IPS-18c (cell line): Measurements from ENCODE around the gene ITPA.
A peak's percentile ranks its signal among the peaks of the same experiment; 100 is the strongest.
"Not testable (repeated sequence)": the region's sequence is repeated elsewhere in the genome, so short reads cannot be mapped to it uniquely, and the experiment has no call there.

Experiments used
- H3K4me3 ChIP-seq: 2 replicates; pipeline ENCODE4 v1.7.0; 2013; ENCODE audit warnings: low read depth, mild to moderate bottlenecking, low read length, moderate library complexity; ENCODE audit not compliant: insufficient read depth
- H3K9me3 ChIP-seq: one replicate; pipeline ENCODE4 v1.6.1; 2013; ENCODE audit warnings: mild to moderate bottlenecking, low read length, moderate library complexity; ENCODE audit not compliant: control insufficient read depth, insufficient read depth

ITPA gene

DNA sequence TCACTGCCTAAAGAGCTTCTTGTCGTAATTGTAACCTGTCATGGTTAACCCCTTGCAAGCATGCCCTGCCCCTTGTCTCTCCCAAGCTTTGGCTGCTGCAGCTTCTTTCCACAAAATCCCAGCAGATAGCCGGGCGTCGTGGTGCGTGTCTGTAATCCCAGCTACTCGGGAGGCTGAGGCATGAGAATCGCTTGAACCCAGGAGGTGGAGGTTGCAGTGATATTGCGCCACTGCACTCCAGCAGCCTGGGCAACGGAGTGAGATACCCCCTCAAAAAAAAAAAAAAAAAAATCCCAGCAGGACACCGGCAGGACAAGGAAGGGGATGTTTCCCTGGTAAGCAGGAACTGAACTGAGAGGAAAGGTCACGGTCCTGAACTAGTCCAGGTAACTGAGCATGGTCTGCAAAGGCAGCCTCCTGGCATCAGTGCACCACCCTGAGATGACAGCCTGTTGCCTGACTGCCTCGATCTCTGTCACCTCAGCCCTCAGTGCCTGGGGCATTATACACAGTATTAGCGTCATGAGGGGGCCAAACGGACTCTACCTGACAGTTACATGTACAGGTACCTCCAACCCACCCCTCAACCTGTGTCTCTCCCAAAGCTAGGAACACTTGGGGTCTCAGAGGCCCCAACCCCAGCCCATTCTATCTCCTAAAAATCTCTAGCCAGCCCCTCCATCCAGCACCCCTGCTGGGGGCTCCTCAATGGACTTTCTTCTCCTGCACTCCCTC lies 37.7 kb upstream of the ITPA start:
- H3K4me3 ChIP-seq: no peak overlapping the region
- no peaks in the 10 kb centered on the region for H3K9me3 ChIP-seq

DNA sequence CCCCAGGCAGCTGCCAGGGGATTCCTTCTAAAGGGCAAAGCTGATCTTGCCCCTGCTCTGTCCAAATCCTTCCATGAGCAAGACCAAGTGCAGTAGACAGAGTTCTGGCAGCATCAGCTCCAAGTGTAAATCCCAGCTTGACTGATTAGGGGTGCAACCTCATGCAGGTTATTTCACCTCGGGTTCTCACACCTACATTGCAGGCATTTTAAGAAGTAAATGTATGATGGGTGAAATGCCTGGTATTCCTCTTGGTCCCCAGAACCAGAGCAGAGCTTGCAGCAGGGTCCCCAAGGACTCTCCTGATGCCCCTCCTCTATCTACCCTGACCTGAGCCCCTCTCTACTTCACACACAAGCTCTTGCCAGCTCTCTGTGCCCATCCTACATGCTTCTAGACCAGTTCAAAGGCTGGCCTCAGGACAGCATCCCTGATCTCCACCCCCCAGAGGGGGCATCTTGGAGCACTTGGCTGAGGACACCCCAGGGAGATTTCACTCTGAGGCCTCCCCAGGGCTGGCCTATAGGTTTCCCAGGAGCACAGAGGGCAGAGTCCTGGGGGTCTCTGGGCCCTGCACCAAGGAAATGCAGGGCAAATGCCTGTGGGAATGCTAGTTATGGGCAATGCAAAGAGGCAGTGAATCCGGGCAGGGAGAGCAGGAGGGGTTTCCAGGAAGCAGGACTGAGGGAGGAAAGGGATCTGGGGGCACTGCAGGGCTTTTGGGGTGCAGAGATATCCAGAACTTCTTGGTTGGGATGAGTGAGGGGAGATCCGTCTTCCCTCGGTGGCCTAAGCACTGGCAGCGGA lies 37.0 kb upstream of the ITPA start:
- H3K9me3 ChIP-seq: no peaks in the 10 kb centered on the region
- H3K4me3 ChIP-seq: peak overlapping the region; percentile 98

DNA sequence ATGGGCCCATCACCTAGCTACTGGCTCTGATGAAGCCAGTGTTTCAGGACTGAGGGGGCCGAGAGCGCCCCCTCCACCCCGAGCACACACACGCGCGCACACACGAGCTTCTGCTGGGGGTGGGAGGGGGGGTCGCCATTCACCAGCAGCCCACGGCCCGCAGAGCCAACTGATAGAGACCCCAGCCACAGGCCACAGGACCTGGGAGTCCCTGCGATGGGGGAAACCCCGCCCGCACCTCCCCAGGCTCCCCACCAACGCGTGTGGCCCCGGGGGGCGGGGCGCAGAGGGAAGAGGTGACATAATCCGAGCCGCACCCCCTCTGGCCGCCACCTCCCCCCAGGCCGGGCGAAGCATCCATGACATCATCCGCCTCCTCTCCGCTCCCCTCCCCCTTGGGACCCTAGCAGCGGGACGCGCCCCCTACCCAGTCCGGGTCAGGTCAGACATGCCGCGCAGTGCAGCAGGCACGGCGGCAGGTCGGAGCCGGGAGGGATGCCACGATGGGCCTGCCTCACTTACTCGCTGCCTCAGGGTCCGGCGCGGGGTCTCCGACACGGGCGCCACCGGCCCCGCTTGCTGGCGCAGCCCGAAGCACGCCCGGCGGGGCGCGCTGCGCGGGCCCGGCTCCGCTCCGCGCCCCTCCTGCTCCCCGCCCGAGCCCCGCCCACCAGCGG lies 36.2 kb upstream of the ITPA start, which contains the start of gene LZTS3:
LZTS3 (minus strand) TSS at position 617 of the 677 bp plus-strand sequence. CDS start 6,386 bp downstream, outside the sequence.
- Histone ChIP-seq H3K9me3 (no peaks in the 10 kb centered on the region), H3K4me3 (peak within 1 kb of the TSS; percentile 98)

DNA sequence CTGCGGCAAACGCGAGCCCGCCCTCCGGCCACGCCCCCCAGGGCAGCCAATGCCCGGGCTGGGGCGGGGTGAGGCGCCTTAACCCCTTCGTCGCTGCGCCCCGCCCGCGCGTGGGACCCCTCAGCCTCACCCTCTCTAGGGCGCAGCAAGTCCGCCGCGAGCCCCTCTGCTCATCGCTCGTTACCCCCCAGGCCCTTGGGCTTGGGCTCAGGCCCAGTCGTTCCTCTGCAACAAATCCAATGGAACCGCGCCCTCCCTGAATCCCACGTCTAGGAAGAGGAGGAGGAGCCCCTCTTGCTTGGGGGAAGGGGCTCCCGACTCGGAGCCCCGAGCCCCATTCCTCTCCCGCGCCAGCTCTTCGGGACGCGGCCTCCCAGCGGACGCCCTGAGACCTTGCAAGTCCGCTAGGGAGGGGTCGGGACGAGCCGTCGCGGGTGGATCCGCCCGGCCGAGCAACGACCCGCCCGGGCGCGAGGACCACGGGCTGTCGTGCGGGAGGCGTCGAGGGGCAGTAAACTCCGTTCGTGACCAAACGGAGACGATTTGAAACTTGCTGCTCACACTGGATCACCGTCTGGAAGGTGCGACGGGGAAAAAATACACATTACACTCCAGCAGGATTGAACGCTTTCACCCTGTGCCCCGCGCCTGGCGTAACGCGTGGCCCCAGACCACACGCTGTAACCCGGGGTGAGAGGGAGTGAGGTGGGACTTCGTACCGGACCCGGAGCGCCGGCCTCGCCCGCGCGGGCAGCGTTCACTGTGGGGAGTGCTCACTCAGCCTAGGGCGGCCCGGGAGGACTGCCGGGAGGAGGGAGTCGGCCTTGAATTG lies 35.5 kb upstream of the ITPA start:
- Histone ChIP-seq H3K4me3 (peak overlapping the region; percentile 98), H3K9me3 (no peaks in the 10 kb centered on the region)

DNA sequence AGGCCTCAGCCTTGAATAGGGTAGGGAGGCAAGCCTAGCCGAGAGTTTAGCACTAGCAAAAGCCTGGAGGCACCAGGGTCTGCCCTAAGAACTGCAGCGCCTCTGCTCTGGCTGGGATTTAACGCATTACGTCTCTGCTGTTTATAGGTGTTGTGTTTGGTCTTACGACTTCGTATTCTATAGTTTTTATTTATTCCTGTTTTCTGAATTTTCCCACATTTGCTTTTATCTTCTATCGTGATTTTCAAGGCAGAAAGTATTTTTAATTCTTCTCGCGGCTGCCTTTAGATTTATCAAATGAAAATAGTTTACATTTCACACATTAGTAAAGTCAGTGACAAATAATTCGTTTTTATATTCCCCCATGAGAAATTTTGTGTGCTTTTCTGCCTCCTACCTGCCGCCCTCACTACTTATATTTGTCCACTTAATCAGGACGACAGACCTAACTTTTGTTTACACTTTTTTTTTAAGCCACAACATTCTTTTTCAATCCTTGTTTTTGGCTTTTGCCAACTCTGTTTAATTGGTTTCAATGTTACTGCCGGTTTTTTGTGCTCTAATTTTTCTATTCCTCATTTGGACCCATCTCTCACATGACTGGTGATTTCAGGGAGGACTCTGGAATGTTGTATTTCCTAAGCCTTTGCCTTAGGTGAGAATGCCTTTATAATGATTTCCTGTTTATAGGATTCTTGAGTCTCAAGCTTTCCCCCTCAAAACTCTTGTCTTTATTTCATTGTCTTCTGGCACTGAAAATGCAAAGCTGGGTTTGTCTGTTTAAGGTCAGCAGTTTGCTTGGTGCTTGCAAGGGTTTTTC lies 34.6 kb upstream of the ITPA start:
- Histone ChIP-seq H3K9me3 (no peaks in the 10 kb centered on the region), H3K4me3 (peak overlapping the region; percentile 98)

DNA sequence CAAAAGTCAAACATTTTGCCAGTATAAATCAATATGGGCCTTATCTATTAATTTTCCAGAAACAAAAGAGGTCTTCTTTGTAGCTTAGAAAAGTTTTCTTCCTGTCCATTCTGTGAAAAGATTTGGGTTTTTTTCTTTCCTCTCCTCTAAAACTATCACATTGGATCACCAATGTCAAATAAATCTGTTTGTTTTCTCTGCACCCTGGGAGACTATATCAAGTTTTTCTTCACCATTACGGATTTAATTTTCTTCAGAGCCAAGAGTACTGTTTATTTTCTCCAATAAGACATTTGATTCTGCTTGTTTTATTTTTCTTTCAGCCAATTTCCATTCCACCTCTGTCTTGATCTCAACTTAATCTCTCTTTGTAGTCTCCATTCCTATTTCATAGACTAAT lies 34.0 kb upstream of the ITPA start:
- no peak overlapping the region for H3K4me3 ChIP-seq
- H3K9me3 ChIP-seq: no peaks in the 10 kb centered on the region

DNA sequence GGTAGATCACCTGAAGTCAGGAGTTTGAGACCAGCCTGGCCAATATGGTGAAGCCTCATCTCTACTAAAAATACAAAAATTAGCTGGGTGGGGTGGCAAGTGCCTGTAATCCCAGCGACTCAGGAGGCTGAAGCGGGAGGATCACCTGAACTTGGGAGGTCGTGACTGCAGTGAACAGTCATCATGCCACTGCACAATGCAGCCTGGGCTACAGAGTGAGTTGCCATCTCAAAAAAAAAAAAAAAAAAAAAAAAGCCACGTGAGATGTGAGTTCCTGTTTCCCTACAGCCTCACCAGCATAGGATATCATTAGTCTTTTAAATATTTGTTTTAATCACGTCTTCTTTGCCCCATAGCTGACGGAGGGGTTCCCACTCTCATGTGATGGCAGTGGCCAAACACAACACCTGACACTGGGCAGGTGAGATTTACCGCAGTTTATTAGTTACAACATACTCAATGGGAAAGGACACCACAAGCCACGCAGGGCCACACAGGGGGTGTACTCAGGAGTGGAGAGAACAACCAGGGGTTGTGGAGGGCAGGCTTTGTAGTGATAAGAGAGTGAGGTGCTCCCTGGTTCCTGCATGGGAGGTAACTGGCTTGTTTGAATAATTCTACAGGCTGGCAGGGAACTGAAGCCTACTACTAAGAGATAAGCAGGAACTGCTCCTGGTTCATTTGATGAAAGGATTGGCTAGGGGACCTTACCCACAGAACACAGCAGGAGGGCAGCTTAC lies 31.4 kb upstream of the ITPA start:
- Histone ChIP-seq H3K9me3 (no peaks in the 10 kb centered on the region), H3K4me3 (no peak overlapping the region)

DNA sequence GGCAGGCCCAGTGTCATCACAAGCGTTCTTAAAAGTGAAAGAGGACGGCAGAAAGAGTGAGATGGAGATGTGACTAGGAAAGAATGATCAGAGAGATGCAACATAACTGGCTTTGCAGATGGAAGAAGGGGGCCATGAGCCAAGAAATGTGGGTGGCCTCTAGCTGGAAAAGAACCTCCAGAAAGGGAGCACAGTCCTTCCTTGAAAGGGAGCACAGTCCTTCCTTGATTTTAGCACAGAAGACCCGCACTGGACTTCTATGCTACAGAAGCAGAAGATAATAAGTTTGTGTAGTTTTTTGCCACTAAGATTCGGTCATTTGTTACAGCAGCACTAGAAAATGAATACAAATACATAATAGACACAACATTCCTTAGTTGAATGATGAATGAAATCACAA lies 29.0 kb upstream of the ITPA start:
- Histone ChIP-seq H3K9me3 (no peaks in the 10 kb centered on the region), H3K4me3 (no peak overlapping the region)

DNA sequence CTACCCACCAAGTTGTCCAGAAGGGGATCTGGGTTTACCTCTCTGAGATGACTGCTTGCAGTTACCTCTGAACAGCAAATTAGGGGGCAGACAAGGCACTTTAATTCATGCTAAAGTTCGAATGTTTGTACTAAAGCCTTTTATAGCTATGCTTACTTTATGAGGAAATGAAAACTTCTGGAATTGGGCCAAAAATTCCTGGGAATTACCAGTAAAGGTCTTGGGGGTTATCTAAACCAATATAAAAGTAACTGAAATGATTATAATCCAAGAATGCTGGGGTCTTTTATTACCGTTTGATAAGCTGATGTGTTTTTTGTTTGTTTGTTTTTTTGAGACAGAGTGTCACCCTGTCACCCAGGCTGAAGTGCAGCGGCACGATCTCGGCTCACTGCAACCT lies 28.0 kb upstream of the ITPA start:
- H3K9me3 ChIP-seq: no peaks in the 10 kb centered on the region
- H3K4me3 ChIP-seq: no peak overlapping the region

DNA sequence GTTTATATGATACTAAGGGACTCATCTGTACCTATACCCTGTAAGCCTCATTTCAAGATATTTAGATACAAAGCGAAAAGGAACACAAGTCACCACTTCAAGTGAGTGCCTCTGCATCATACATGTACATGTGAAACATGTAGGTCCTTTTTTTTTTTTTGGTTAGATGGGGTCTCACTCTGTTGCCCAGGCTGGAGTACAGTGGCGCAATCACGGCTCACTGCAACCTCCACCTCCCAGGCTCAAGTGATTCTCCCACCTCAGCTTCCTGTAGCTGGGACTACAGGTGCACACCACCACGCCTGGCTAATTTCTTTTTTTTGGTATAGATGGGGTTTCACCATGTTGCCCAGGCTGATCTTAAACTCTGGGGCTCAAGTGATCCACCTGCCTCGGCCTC lies 26.9 kb upstream of the ITPA start:
- H3K4me3 ChIP-seq, H3K9me3 ChIP-seq: not testable (repeated sequence)

DNA sequence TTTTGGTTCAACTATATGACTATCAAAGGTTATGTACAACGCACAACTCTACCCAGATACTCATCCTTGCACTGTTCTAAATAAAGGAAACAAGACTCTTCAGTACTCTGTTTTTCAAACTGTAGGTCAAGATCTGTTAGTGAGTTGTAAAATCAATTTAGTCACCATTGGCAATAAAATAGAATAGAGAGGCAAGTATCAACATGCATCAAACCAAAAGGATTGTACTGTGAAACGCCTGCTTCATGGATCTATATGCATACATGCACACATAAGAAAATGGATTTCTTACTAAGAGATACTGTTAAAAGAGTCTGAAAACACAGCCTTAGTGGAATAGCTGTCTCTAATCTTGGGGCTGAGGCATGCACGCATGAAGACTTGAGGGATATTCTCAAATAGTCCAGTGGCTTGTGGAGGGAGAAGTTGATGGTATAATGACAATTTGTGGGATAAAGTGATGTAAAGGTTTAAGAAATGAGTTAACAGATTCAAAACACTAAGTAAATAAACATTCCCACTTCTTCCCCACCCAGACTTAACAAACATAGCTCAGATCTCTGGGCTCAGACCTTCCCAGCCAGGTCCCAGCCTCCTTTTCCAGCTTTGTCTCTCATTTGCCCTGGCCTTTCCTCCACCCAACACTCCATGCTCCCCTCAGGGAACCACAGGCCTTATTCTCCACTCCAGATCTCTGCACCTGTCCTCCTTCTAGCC lies 25.2 kb upstream of the ITPA start:
- Histone ChIP-seq H3K9me3 (no peaks in the 10 kb centered on the region), H3K4me3 (no peak overlapping the region)

DNA sequence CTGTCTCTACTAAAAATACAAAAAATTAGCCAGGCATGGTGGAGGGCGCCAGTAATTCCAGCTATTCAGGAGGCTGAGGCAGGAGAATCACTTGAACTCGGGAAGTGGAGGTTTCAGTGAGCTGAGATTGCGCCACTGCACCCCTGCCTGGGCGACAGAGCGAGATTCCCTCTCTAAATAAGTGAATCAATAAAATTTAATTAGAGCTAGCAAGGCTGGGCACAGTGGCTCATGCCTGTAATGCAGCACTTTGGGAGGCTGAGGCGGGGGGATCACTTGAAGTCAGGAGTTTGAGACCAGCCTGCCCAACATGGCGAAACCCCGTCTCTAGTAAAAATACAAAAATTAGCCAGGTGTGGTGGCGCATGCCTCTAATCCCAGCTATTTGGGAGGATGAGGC lies 21.4 kb upstream of the ITPA start:
- H3K4me3 ChIP-seq, H3K9me3 ChIP-seq: not testable (repeated sequence)

DNA sequence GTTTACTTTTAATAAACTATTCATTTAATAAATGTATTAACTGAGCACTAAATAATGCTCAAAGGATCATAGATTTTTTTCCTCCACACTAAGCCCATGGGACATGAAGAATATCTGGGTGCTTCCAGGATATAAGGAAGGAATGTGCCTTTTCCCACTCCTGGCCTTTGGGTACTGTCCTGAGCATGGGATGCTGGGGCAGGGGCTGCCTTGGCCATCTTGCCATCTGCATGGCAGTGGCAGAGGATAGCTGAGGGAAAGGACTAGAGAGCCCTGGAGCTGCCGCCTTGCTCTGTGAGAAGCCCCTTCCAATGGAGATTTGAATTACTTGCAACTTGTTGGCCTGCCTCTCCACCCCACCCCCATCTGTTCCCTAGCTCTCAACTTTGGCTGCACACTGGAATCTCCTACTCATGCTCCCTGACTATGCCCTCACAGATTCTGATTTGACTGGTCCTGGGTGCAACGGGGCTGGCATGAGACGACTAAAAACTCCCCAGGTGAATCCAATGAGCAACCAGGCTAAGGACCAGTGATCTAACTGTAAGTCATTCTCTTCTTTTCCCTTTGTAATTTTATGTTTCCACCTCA lies 20.4 kb upstream of the ITPA start:
- Histone ChIP-seq H3K9me3 (no peaks in the 10 kb centered on the region), H3K4me3 (no peak overlapping the region)

DNA sequence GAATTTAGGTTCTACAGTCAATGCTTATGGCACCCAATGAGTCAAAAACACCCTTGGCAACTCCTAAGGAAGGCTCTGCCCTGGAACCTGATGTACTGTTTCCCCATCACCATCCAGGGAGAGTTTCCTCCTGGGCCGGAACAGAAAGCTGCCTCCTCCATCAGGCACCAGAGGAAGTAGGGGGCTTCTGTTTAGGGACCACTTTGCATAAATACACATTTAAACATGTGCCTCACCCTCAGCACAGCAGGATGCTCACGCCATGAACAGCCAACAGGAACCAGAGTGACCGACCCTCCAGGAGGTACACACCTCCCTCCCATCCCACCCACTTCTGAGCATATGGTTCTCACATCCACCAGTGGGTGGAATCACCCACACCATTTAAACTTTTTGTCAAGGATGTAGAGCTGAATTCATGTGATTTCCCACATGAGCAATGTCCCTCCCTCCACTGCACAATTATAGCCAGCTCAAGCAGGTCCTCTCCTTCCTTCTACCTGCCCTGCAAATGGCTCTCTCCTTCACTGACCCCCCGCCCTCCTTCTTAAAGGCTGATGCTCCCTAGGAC lies 19.7 kb upstream of the ITPA start:
- Histone ChIP-seq H3K4me3 (no peak overlapping the region), H3K9me3 (no peaks in the 10 kb centered on the region)

DNA sequence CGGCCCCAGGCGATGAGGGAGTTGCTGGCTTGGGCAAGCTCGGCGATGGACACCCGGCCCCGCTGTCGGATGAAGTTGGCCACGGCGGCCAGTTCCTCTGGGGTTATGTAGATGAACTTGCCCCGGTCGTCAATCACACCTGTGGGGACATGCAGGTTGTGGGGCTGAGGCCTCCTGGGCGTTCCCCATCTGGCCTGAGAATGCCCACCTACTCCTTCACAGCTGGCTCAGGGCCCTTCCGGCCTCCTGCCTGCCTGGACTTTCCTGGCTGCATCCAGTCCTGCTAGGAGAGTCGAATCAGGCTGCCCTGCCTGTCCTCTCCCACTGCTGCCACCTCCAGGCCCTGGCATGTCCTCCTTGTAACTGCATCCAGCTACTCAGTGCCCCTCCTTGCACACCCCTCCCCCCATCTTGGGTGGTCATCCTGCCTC lies 18.6 kb upstream of the ITPA start:
- Histone ChIP-seq H3K9me3 (no peaks in the 10 kb centered on the region), H3K4me3 (no peak overlapping the region)
